AG09309 (cell line): ENCODE results near the gene SMOC1.

Experiments
- DNase-seq: peaks from one replicate; pipeline ENCODE4 v3.0.0-alpha.2; 2010; ENCODE audit warnings: low read depth
- H3K4me3 ChIP-seq: 2 replicates; pipeline ENCODE4 v1.5.1; 2011; ENCODE audit warnings: mild to moderate bottlenecking, low read depth, low read length, moderate library complexity; ENCODE audit not compliant: control insufficient read depth
- CTCF ChIP-seq: IDR thresholded peaks from 2 replicates; pipeline ENCODE4 v1.5.1; 2011; ENCODE audit warnings: mild to moderate bottlenecking, low read depth, low read length, inconsistent platforms; ENCODE audit not compliant: insufficient read depth, control insufficient read depth; ENCODE audit errors: missing control alignments

Gene SMOC1

DNA sequence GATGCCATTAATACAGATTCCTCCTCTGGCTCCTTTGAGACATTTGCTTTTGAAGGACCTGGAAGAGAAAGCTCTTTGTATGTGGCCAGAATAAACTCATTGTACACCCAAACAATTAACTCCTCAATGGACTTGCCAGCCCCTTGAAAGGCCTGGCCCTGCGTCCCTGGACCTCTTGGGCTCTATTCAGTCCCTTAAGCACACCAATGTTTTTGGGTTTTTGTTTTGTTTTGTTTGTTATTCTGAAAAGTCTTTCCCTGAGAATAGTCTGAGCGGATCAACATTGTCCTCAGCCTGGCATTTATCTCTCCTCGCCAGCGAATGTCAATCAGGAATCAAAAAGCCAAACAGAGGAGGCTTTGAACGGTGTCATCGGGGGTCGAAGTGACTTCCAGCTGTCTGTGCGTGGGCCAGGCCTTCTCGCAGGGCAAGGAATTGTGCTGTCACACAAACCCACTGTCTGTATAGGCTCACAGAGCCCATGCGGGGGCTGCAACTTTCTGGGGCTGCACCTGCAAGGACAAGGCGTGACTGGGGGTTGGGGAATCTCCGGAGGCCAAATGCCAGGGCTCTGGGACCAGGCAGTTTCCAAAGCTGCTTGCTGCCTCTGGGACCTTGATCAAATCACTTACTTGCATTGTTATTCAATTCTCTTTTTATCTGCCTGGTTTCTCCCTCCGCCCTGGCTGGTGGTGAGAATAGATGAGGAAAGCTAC lies 108.3 kb downstream of the SMOC1 start:
- no peak overlapping the region for H3K4me3 ChIP-seq
- no peak for TF ChIP-seq CTCF
- DNase-seq = no peak

- TF ChIP-seq CTCF = no peak
- no peak overlapping the region for H3K4me3 ChIP-seq
- DNase-seq = no peak
Observed at GRCh38 chr14:69988979-69989378, 109.8 kb downstream of the SMOC1 start.

GRCh38 chr14:69989622-69990021 lies 110.4 kb downstream of the SMOC1 start:
- no peak for TF ChIP-seq CTCF
- no peak overlapping the region for H3K4me3 ChIP-seq
- DNase-seq = no peak

DNA sequence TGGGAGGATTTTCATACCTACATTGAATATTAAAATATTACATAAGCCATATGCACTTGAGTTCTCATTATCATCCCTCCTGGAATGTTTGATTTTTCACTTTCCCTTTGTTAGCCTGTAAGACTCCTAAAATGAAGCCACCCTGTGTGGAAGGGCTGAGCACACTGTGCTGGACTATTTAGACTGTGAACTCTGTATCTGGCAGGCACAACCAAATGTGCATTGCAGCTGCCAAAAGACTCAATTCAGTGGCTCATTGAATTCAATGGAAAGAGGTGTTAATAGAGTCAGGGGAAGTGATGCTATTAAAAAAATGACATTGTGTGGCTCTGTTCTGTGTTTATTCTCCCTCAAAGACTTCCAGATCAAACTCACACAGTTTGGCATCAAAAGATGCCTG lies 111.1 kb downstream of the SMOC1 start:
- no peak for DNase-seq
- no peak for TF ChIP-seq CTCF
- H3K4me3 ChIP-seq = no peak overlapping the region

DNA sequence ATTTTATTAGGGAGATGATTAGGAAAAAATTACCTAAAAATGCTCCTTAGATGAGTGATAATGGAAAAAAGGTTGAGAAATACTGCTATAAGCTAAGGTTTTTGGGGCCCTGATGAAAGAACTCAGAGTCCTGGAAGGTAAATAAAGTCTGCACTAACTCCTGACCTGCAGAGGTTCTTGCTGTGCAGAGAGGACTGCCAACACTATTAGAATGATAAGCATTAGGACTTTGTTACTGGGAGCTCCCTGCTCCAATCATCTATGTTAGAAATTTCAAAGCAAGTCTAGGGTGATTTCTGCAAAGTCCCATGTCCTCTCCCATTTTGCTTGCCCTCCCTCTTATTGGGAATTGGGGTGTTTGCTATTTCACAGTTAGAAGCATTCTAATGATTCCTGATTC lies 112.2 kb downstream of the SMOC1 start:
- TF ChIP-seq CTCF = no peak
- DNase-seq = no peak
- no peak overlapping the region for H3K4me3 ChIP-seq

GRCh38 chr14:69992564-69992963 lies 113.3 kb downstream of the SMOC1 start:
- no peak for TF ChIP-seq CTCF
- H3K4me3 ChIP-seq = no peak overlapping the region
- no peak for DNase-seq

- H3K4me3 ChIP-seq = no peak overlapping the region
- TF ChIP-seq CTCF = no peak
- no peak for DNase-seq
Observed at GRCh38 chr14:69993326-69993725, 114.1 kb downstream of the SMOC1 start.
